H1 (cell line): ENCODE results near the gene MOK. TPM values are rescaled to one million over a fixed set of nuclear protein-coding genes. Genes with fewer than 3 reads are reported as not detected.

Experiments
- CHD7 ChIP-seq: fragments of 300-600 bp; sonication (generic); IDR thresholded peaks from 2 replicates; pipeline ENCODE4 v1.7.1; 2012; ENCODE audit warnings: low read length, moderate library complexity, mild to moderate bottlenecking, inconsistent platforms; ENCODE audit not compliant: insufficient replicate concordance
- polyA plus RNA-seq, 7 experiments: library from polyadenylated mRNA; depleted of rRNA in 3 of 7; stranded (reverse) in 5 of 7; unstranded in 2 of 7; fragments of >200 nt in 5 of 7; fragments of 200-250 nt in 2 of 7; gene quantifications; 1 replicate in 5 of 7; 2 replicates in 1 of 7; 4 replicates in 1 of 7; pipeline versions ENCODE4 v1.2.1 to v1.2.3, GENCODE V29; 2011 to 2013; ENCODE audit warnings: missing spikeins in 2 of 7, mixed read lengths in 2 of 7
- total RNA-seq: library from RNA; stranded (reverse); fragmentation: NEBNext Ultra II Directional; extraction: Animal tissue kit (Norgen Biotek cat#: 25700); gene quantifications from 2 replicates; pipeline ENCODE4 v1.2.1, GENCODE V29; 2021

Gene MOK
- total and polyA plus RNA-seq, 2 of the 8 experiments (the other 6 are each of a cell fraction or from before 2014, with no cell fraction given), result 2.1 to 2.5 TPM

DNA sequence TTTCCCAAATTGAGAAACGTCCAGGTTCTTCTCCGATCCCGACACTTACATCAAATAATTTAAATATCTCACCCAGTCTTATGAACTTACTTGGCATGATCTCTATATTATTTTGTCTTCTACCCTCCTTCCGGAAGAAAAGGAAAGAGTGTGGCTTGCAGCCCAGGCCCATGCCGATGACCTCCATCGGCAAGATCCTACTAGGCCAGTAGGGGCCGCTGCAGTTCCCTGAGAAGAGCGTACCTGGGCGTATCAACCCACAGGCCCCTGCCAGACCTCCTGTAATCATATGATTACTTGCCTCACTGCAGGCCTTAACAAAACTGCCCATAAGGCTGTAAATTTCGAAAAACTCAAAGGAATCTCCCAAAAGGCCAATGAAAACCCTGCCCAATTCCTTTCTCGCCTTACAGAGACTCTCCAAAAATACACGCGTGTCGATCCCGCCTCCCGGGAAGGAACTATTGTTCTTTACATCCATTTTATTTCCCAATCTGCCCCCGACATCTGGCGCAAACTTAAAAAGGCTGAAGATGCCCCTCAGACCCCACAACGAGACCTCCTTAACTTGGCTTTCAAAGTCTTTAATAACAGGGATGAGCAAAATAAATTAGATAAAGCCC, 69.6 kb downstream of the MOK start (continued):
- no peak for TF ChIP-seq CHD7
- TF ChIP-seq, all 59 proteins: peak for 8
